ENCODE data around the gene ECHS1.

DNA sequence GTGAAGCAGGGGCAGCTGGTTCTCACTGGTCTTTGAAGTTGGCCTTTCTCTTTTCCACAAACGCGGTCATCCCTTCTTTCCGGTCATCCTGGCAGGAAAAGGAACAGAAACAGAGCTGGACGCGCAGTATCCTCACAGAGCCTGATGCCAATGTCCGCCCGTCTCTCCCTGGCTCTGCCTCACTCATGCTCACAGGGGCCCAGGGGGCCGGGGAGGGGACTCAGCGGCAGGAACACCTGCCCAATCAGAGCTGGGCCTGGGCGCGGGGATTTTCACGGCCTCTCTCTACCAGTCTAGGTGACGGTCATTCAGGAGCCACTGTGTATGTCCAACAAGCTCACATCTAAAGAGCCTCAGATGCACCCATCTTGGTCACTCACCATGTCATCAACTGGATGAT lies 10.3 kb downstream of the ECHS1 start:
- TF ChIP-seq, protein P1, sequence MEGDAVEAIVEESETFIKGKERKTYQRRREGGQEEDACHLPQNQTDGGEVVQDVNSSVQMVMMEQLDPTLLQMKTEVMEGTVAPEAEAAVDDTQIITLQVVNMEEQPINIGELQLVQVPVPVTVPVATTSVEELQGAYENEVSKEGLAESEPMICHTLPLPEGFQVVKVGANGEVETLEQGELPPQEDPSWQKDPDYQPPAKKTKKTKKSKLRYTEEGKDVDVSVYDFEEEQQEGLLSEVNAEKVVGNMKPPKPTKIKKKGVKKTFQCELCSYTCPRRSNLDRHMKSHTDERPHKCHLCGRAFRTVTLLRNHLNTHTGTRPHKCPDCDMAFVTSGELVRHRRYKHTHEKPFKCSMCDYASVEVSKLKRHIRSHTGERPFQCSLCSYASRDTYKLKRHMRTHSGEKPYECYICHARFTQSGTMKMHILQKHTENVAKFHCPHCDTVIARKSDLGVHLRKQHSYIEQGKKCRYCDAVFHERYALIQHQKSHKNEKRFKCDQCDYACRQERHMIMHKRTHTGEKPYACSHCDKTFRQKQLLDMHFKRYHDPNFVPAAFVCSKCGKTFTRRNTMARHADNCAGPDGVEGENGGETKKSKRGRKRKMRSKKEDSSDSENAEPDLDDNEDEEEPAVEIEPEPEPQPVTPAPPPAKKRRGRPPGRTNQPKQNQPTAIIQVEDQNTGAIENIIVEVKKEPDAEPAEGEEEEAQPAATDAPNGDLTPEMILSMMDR (IDR thresholded peaks at IDR 0.05) = no peak
- no peak for TF ChIP-seq ZFX (IDR thresholded peaks at IDR 0.05; ENCODE audit: borderline replicate concordance)

Measured in 22Rv1 (cell line).